NOMO-1 (cell line): ENCODE results near the gene NNMT.

ENCODE experiments used
- DNase-seq, 2 experiments: peaks; one replicate each; lab custom pipeline; 2025; ENCODE audit not compliant: unreplicated experiment in 2 of 2; lab: John Stamatoyannopoulos, UW

Gene NNMT

DNA sequence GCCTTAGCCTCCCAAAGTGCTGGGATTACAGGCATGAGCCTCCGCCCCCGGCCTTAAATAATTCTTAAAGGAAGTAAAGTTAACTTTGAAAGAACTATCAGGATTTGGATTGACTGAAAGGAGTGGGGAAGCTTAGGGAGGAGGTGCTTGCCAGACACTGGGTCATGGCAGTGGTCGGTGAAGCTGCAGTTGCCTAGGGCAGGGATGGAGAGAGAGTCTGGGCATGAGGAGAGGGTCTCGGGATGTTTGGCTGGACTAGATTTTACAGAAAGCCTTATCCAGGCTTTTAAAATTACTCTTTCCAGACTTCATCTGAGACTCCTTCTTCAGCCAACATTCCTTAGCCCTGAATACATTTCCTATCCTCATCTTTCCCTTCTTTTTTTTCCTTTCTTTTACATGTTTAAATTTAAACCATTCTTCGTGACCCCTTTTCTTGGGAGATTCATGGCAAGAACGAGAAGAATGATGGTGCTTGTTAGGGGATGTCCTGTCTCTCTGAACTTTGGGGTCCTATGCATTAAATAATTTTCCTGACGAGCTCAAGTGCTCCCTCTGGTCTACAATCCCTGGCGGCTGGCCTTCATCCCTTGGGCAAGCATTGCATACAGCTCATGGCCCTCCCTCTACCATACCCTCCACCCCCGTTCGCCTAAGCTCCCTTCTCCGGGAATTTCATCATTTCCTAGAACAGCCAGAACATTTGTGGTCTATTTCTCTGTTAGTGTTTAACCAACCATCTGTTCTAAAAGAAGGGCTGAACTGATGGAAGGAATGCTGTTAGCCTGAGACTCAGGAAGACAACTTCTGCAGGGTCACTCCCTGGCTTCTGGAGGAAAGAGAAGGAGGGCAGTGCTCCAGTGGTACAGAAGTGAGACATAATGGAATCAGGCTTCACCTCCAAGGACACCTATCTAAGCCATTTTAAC, at the start of gene NNMT:
NNMT (plus strand) TSS at position 724 of the 929 bp plus-strand sequence; CDS start at position 882, 158 bp downstream.
- DNase-seq: no peak

GRCh38 chr11:114247070-114247789, 49.0 kb upstream of the NNMT start:
- no peak for DNase-seq

GRCh38 chr11:114250180-114250579, 46.0 kb upstream of the NNMT start:
- DNase-seq: no peak

GRCh38 chr11:114250993-114251814, 45.0 kb upstream of the NNMT start:
- no peak for DNase-seq

DNA sequence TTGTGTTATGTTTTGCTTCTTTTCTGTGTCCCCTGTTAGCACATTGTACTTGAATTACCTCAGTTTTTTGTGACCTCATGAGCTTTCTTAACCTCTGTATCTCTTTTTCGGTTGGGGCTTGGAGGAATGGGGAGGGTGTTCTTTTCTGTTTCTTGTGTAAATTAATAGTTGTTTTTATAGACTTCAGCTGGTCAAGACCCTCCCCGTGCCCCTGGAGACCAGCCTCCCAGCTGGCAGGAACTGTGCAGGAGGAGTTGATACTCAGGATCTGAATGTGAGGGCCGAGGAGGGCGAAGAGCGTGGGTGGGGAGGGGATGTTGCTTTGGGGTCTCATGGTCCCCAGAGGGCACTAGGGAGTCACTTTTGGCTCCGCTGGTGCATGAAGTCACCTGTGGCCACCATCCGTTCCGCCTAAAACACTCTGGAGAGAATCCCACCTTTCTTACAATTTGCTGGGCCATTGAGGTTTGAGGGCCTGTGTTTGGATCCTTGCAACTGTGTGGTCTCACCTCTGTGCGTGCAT, 44.3 kb upstream of the NNMT start:
- DNase-seq: no peak

- no peak for DNase-seq
Measured at GRCh38 chr11:114252767-114253166, 43.4 kb upstream of the NNMT start.

GRCh38 chr11:114253771-114254170, 42.4 kb upstream of the NNMT start:
- DNase-seq: no peak

GRCh38 chr11:114254571-114255146, 41.5 kb upstream of the NNMT start:
- no peak for DNase-seq

DNA sequence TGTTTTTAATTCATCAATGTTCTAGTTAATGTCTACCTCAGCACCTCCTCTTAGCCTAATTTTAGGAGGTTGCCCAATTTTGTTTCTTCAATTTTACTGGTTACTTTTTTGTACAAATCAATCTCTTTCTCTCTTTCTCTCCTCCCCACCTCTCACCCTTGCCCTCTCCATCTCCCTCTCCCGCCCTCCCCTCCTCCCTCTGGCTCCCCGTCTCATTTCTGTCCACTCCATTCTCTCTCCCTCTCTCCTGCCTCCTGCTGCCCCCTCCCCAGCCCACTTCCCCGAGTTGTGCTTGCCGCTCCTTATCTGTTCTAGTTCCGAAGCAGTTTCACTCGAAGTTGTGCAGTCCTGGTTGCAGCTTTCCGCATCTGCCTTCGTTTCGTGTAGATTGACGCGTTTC, 40.9 kb upstream of the NNMT start:
- DNase-seq: no peak

- DNase-seq: no peak
Measured at GRCh38 chr11:114256176-114256966, 39.8 kb upstream of the NNMT start.

DNA sequence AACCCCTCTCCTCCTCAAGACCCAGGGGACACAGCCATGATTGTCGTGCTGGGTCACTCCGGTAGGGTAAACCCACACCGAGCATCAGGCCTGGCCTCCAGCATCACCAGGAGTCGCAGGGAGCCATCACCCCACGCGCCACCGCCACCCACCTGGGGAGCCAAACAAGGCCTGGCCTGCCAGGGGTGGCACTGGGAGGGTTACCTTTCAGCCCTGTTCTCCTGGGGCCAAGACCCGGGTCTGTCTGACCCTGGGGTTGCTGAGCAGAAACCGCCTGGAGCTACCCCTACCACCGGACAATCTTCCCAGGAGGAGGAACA, 39.3 kb upstream of the NNMT start:
- DNase-seq: no peak

- no peak for DNase-seq
Measured at GRCh38 chr11:114257621-114258558, 38.3 kb upstream of the NNMT start.

GRCh38 chr11:114258696-114259095, 37.5 kb upstream of the NNMT start:
- DNase-seq: peak; percentile 61 to 63

DNA sequence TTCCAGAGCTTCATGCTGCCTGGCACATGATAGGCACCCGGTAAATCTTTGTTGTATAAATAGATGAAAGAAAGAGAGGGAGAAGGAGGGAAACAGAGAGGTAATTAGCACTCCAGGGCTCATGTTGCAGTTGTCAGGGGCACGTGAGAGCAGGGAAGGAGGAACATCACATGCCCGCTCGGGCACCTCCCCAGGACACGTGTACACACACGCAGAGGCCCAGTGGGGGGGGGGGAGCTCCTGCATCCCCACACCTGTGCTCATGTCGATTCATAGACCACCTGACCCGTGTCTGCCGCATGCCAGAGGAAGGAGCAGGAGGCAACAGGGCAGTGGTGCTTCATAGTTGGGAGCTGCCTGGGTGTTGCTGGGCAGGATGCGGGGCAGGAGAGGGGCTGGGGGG, 37.1 kb upstream of the NNMT start:
- no peak for DNase-seq

DNA sequence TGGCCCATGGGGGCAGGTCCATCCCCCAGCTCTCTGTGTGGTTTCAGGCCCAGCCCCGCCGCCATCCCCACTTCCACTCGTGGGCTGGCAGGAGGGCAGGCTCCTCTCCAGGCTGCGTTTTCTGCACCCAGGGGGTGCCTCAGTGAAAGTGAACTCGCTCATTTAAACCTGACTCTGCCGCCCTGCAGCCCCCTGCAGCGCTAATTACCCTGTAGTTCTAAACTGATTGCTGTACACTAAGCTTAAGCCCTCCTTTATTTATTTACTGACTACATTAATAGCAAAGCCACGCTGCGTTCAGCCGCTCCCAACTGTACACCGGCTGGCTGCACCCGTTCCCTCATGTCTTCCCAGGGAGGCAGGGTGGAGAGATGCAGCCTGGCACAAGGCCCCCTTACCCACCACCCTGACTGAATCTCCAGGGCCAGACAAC, 36.6 kb upstream of the NNMT start:
- no peak for DNase-seq

GRCh38 chr11:114260077-114260476, 36.1 kb upstream of the NNMT start:
- DNase-seq: peak in 1 of 2 experiments; percentile 39

DNA sequence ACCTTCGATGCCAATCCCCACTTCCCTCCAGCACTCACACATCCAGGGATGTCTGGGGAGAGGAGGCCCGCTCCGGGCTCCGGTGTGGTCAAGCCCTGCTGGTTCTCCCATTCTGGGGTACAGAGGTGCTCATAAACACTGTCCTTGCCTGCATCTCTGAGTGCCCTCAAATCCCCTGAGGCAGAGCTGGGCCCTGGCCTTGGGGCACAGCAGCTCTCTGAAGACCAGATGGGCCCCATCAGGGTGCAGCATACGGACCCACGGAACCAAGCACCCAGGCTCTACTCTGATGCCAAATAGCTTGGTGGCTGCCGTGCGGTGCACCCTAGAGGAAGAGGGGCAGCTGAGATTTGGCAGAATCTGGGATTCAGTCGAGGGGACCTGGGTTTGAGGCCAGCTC, 35.7 kb upstream of the NNMT start:
- DNase-seq: no peak

DNA sequence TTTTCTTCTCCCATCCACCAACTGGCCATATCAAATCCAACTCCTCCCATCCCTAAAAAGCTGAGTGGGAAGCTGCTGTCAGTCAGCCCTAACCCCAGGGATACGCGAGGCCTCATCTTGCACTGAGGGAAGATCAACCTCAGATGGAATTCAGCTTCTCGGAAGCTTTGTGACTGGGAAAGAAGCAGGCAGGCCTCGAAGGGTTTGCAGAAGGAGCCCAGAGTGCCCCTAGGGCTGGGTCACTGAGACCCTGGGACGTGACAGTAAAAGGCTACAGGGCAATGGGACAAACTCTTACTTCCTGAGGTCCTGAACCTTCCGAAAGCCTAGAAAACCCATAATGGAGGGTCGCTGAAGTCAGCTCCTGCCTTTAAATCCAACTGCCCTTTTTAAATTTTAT, 34.4 kb upstream of the NNMT start:
- no peak for DNase-seq
